Left lung (tissue), 10 donors: ENCODE data around the gene CHMP3. TPM values are rescaled to one million over a fixed set of nuclear protein-coding genes. Genes with fewer than 3 reads are reported as not detected.

Source experiments
- ATAC-seq: fragments of 200-7000 bp; cut with Tn5 transposase; one replicate; pipeline ENCODE4 v1.9.1; 2020; ENCODE audit warnings: moderate library complexity
- DNase-seq, 4 donors: peaks; one replicate each; pipeline ENCODE4 v3.0.0-alpha.2; 2013 to 2020
- H3K27ac ChIP-seq, 2 donors: fragments of 200-600 bp; sonication (generic) in 1 of 2; one replicate each; pipeline versions ENCODE4 v1.5.0 to v1.8.0; 2020 to 2021
- H3K27me3 ChIP-seq, 2 donors: fragments of 200-600 bp; sonication (generic) in 1 of 2; one replicate each; pipeline versions ENCODE4 v1.5.0 to v1.8.0; 2020 to 2021
- H3K36me3 ChIP-seq, 2 donors: fragments of 200-600 bp; sonication (generic) in 1 of 2; one replicate each; pipeline versions ENCODE4 v1.5.0 to v1.8.0; 2020 to 2021
- H3K4me1 ChIP-seq, 2 donors: fragments of 200-600 bp; one replicate each; pipeline ENCODE4 v1.8.0; 2021
- H3K4me3 ChIP-seq, 2 donors: fragments of 200-600 bp; sonication (generic) in 1 of 2; one replicate each; pipeline versions ENCODE4 v1.5.0 to v1.8.0; 2020 to 2021; ENCODE audit warnings: mild to moderate bottlenecking in 1 of 2
- H3K9me3 ChIP-seq, 2 donors: fragments of 200-600 bp; sonication (generic) in 1 of 2; one replicate each; pipeline versions ENCODE4 v1.5.0 to v1.8.0; 2020 to 2021
- intact Hi-C, 2 donors: fragments of 100-400 bp; cut with DNase I; formaldehyde crosslinking; loops; one replicate each; pipeline versions ENCODE4 v1.11.2 to v1.14.2; 2022
- polyA plus RNA-seq, 6 donors: library from polyadenylated mRNA; unstranded; fragments of 120-200 nt; gene quantifications; one replicate each; pipeline ENCODE4 v1.2.1, GENCODE V29; 2013; ENCODE audit not compliant: insufficient read length in 6 of 6
- total RNA-seq, 2 donors: library from RNA; stranded (reverse); fragmentation: NEBNext Ultra II Directional; extraction: Animal tissue kit (Norgen Biotek cat#: 25700); gene quantifications; one replicate each; pipeline ENCODE4 v1.2.1, GENCODE V29; 2021
- TF ChIP-seq, protein P1 (sequence below), 2 donors: fragments of 200-600 bp; sonication (generic) in 1 of 2; IDR thresholded peaks; one replicate each; pipeline versions ENCODE4 v1.5.0 to v1.8.0; 2021; ENCODE audit warnings: antibody characterized with exemption in 2 of 2
- donor health status: DM: no; HTN: yes; CAD: no.
- donor health status: DM: no; HTN: no; CAD: no.

Gene CHMP3
- total and polyA plus RNA-seq, 8 donors: 117 to 159 (median 147) TPM

- Histone ChIP-seq H3K36me3 (no peaks in the 10 kb centered on the region), H3K27me3 (no peaks in the 10 kb centered on the region), H3K27ac (no peak overlapping the region), H3K4me1 (peaks cover 4 to 14% of the 10 kb centered on the region in 2 donors), H3K4me3 (no peak overlapping the region), H3K9me3 (no peaks in the 10 kb centered on the region)
- intact Hi-C loops: no loop called here
- ATAC-seq (no peak), DNase-seq (no peak)
- TF ChIP-seq, protein P1, sequence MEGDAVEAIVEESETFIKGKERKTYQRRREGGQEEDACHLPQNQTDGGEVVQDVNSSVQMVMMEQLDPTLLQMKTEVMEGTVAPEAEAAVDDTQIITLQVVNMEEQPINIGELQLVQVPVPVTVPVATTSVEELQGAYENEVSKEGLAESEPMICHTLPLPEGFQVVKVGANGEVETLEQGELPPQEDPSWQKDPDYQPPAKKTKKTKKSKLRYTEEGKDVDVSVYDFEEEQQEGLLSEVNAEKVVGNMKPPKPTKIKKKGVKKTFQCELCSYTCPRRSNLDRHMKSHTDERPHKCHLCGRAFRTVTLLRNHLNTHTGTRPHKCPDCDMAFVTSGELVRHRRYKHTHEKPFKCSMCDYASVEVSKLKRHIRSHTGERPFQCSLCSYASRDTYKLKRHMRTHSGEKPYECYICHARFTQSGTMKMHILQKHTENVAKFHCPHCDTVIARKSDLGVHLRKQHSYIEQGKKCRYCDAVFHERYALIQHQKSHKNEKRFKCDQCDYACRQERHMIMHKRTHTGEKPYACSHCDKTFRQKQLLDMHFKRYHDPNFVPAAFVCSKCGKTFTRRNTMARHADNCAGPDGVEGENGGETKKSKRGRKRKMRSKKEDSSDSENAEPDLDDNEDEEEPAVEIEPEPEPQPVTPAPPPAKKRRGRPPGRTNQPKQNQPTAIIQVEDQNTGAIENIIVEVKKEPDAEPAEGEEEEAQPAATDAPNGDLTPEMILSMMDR (IDR thresholded peaks at IDR 0.05): no peak
Measured at GRCh38 chr2:86566158-86566820, 3.0 kb upstream of the CHMP3 start.

DNA sequence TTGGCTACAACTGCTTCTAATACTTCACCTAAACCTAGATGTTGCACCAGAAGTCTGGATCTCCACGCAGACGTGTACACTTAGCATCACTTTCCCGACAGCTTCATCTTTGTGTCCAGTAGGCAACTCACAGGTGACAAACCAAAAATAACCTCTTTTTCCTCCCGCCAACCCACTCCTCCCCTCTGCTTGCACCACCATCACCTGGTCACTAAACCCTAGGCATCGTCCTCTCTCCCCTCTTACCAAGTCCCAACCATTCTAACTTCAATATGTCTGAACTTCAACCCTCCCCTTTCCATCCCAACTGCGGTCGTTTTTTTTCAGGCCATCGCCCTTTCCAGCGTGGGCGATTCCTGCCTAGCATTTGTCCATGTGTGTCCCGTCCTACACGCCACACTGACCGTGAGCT is 413 bp upstream of the CHMP3 start:
- Histone ChIP-seq H3K9me3 (no peaks in the 10 kb centered on the region), H3K36me3 (no peaks in the 10 kb centered on the region), H3K4me3 (peak overlapping the region; percentile 5 to 69), H3K4me1 (peaks cover 4 to 30% of the 10 kb centered on the region in 2 donors), H3K27ac (peak overlapping the region; percentile 100), H3K27me3 (no peaks in the 10 kb centered on the region)
- intact Hi-C loops: no loop called here
- ATAC-seq (no peak), DNase-seq (no peak)
- TF ChIP-seq, protein P1 (IDR thresholded peaks at IDR 0.05): no peak

DNA sequence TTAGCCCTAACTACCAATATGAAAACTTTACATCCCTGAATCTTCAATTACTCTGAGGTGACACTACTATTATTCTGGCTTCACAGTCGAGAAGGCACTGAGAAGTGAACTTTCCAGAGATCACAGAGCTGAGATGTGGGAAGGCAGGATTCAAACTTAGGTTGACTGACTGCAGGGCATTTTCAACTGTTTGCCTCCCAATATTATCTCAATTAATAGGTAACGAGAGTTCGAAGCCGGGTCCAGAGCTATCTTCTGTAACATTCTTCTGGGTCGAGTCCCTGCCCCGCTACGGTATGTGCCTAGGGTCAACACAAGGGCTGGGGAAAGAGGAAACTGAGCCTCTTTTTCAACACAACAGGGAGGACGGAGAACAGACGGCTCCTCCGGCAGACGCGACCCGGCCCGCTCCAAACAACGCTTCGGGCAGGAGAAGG is 740 bp downstream of the CHMP3 start:
- DNase-seq: no peak

GRCh38 chr2:86557836-86558235 is 5.4 kb downstream of the CHMP3 start:
- no peak for ATAC-seq
- H3K27ac ChIP-seq: no peak overlapping the region
- H3K4me3 ChIP-seq: no peak overlapping the region

More for the DNA sequence above, 740 bp downstream of the CHMP3 start:
- ATAC-seq: no peak
- Histone ChIP-seq H3K27me3 (no peaks in the 10 kb centered on the region), H3K4me3 (peak overlapping the region; percentile 64 to 69), H3K4me1 (peaks cover 4 to 40% of the 10 kb centered on the region in 2 donors), H3K27ac (peak overlapping the region; percentile 100), H3K36me3 (no peaks in the 10 kb centered on the region), H3K9me3 (no peaks in the 10 kb centered on the region)
- intact Hi-C loops: no loop called here
- TF ChIP-seq, protein P1 (IDR thresholded peaks at IDR 0.05): no peak

GRCh38 chr2:86556508-86556907 is 6.7 kb downstream of the CHMP3 start:
- Histone ChIP-seq H3K27ac (no peak overlapping the region), H3K36me3 (peaks cover 0 to 4% of the 10 kb centered on the region in 2 donors), H3K4me1 (peaks cover 2 to 32% of the 10 kb centered on the region in 2 donors), H3K27me3 (no peaks in the 10 kb centered on the region), H3K4me3 (no peak overlapping the region), H3K9me3 (no peaks in the 10 kb centered on the region)
- ATAC-seq: peak; percentile 31
- TF ChIP-seq, protein P1 (IDR thresholded peaks at IDR 0.05): no peak
- intact Hi-C loops: no loop called here
- DNase-seq: peak in 1 of 4 donors; percentile 42

More at GRCh38 chr2:86557836-86558235, 5.4 kb downstream of the CHMP3 start:
- intact Hi-C loops: no loop called here
- H3K36me3 ChIP-seq: peaks cover 0 to 4% of the 10 kb centered on the region in 2 donors
- TF ChIP-seq, protein P1 (IDR thresholded peaks at IDR 0.05): no peak
- peaks cover 4 to 41% of the 10 kb centered on the region in 2 donors for H3K4me1 ChIP-seq
- no peaks in the 10 kb centered on the region for H3K9me3 ChIP-seq
- DNase-seq: no peak
- no peaks in the 10 kb centered on the region for H3K27me3 ChIP-seq
